Spleen (tissue), 11 donors: Measurements from ENCODE around the gene CLPX. TPM values are rescaled to one million over a fixed set of nuclear protein-coding genes. Genes with fewer than 3 reads are reported as not detected.
A peak's percentile ranks its signal among the peaks of the same experiment; 100 is the strongest.

Experiments used
- DNase-seq: peaks from one replicate; pipeline ENCODE4 v3.0.0-alpha.2; 2020
- H3K27ac ChIP-seq, 8 donors: fragments of 200-600 bp; sonication (generic) in 7 of 8; 1 replicate in 4 of 8; 2 replicates in 4 of 8; pipeline versions ENCODE4 v1.5.0 to v1.8.0; 2016 to 2021; ENCODE audit warnings: inconsistent platforms in 4 of 8, mild to moderate bottlenecking in 4 of 8, moderate library complexity in 1 of 8
- H3K27me3 ChIP-seq, 7 donors: fragments of 200-600 bp; sonication (generic) in 6 of 7; replicated peaks in 1 of 7; 1 replicate in 4 of 7; 2 replicates in 3 of 7; pipeline versions ENCODE4 v1.5.0 to v1.8.0; 2016 to 2021; ENCODE audit warnings: inconsistent platforms in 3 of 7, mild to moderate bottlenecking in 1 of 7
- H3K36me3 ChIP-seq, 6 donors: fragments of 200-600 bp; sonication (generic) in 5 of 6; 1 replicate in 4 of 6; 2 replicates in 2 of 6; pipeline versions ENCODE4 v1.5.0 to v1.8.0; 2016 to 2021; ENCODE audit warnings: inconsistent platforms in 2 of 6
- H3K4me1 ChIP-seq, 6 donors: fragments of 200-600 bp; sonication (generic) in 5 of 6; 1 replicate in 3 of 6; 2 replicates in 3 of 6; pipeline versions ENCODE4 v1.5.0 to v1.8.0; 2016 to 2021; ENCODE audit warnings: inconsistent platforms in 3 of 6
- H3K4me3 ChIP-seq, 8 donors: fragments of 200-600 bp; sonication (generic) in 7 of 8; 1 replicate in 4 of 8; 2 replicates in 4 of 8; pipeline versions ENCODE4 v1.5.0 to v1.8.0; 2016 to 2021; ENCODE audit warnings: inconsistent platforms in 4 of 8, mild to moderate bottlenecking in 4 of 8, moderate library complexity in 2 of 8
- H3K9me3 ChIP-seq, 8 donors: fragments of 200-600 bp; sonication (generic) in 7 of 8; 1 replicate in 4 of 8; 2 replicates in 4 of 8; pipeline versions ENCODE4 v1.5.0 to v1.8.0; 2016 to 2021; ENCODE audit warnings: inconsistent platforms in 4 of 8
- CTCF ChIP-seq, 11 experiments: fragments of 200-600 bp in 7 of 11; fragments of 450-650 bp in 4 of 11; sonication (generic) in 4 of 11; IDR thresholded peaks in 8 of 11; conservative IDR thresholded peaks in 3 of 11; 1 replicate in 7 of 11; 2 replicates in 4 of 11; pipeline versions ENCODE4 v1.4.0 to v1.8.0; 2016 to 2021; ENCODE audit warnings: antibody characterized with exemption in 11 of 11, inconsistent platforms in 4 of 11, mild to moderate bottlenecking in 1 of 11
- POLR2A ChIP-seq, 3 donors: fragments of 450-650 bp; IDR thresholded peaks; one replicate each; pipeline ENCODE4 v1.5.1; 2017; ENCODE audit warnings: antibody characterized with exemption in 3 of 3, mild to moderate bottlenecking in 1 of 3
- POLR2AphosphoS5 ChIP-seq, 3 donors: sonication (generic); formaldehyde crosslinking; IDR thresholded peaks; one replicate each; pipeline ENCODE4 v1.5.1; 2017; ENCODE audit warnings: antibody characterized with exemption in 3 of 3
- WGBS, 5 donors: extraction: QIAGEN DNeasy Blood & Tissue Kit in 3 of 5; methylation state at CpG; one replicate each; pipeline versions ENCODE4 v1.1.5 to v1.1.7; 2013 to 2018; 5-methylcytosine and 5-hydroxymethylcytosine counted together
- intact Hi-C: fragments of 100-400 bp; cut with DNase I; formaldehyde crosslinking; loops from one replicate; pipeline ENCODE4 v1.15.0; 2023; ENCODE audit warnings: low total_unique reads
- polyA plus RNA-seq, 3 donors: library from polyadenylated mRNA; stranded (reverse); fragments of 200-250 nt; gene quantifications; one replicate each; pipeline ENCODE4 v1.2.1, GENCODE V29; 2013
- total RNA-seq, 7 donors: library from RNA; depleted of rRNA in 3 of 7; stranded (reverse); fragments of >200 nt in 3 of 7; fragmentation: NEBNext Ultra II Directional in 4 of 7; extraction: Animal tissue kit (Norgen Biotek cat#: 25700) in 4 of 7; gene quantifications; one replicate each; pipeline versions ENCODE4 v1.1.0 to v1.2.1, GENCODE V29; 2016 to 2021
- donor health status: healthy with polysubstance abuse.
- donor health status: DM: no; HTN: no; CAD: no; lungs with moderate emphysema.
- donor health status: DM: no; HTN: no; CAD: no.
- donor health status: Bipolar disorder and iron deficiency.
- donor health status: healthy.
- donor health status: DM: no; HTN: no; CAD: no.
- donor health status: DM: yes; HTN: yes; CAD: no.

The CLPX gene
- total and polyA plus RNA-seq, 10 donors, result 9.5 to 58.3 (median 50.2) TPM

- no peak for TF ChIP-seq POLR2AphosphoS5 (IDR thresholded peaks at IDR 0.05)
- TF ChIP-seq POLR2A (IDR thresholded peaks at IDR 0.05), result no peak
- no peak for TF ChIP-seq CTCF (IDR thresholded peaks at IDR 0.05 in 8 of 11, conservative IDR thresholded peaks at IDR 0.05 in 3 of 11)
- no peaks in the 10 kb centered on the region for H3K4me1 ChIP-seq
- H3K4me3 ChIP-seq, result no peak overlapping the region
- no peak overlapping the region for H3K27ac ChIP-seq
- 66 to 89% (median 79%) methylated on average over 4 of the region's 4 CpGs for WGBS, 5 donors
- no peaks in the 10 kb centered on the region for H3K36me3 ChIP-seq
- no peaks in the 10 kb centered on the region for H3K9me3 ChIP-seq
- DNase-seq, result peak; percentile 11
- intact Hi-C loops, result no loop called here
- no peaks in the 10 kb centered on the region for H3K27me3 ChIP-seq
These were observed 28.9 kb upstream of the CLPX start for GRCh38 chr15:65214010-65214409.

DNA sequence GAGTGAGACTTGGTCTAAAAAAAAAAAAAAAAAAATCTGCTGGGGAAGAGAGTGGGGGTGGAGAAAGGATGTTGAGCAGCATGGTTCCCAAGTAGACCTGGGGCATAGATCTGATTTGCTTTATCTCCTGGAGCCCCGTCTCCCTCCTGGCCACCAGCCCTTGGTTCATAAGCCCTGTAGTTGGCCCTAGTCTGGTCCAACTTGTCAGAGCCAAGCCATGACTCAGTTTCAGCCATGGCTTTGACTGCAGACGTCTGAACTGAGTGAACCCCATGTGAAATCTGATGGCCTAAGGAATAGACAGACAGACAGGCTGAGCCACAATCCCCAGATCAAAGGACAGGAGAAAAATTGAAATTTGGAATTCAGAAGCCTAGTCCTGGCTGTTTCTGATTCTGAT, 28.1 kb upstream of the CLPX start:
- H3K4me1 ChIP-seq, result no peaks in the 10 kb centered on the region
- no peak for DNase-seq
- no peaks in the 10 kb centered on the region for H3K27me3 ChIP-seq
- H3K4me3 ChIP-seq, result no peak overlapping the region
- no peaks in the 10 kb centered on the region for H3K9me3 ChIP-seq
- H3K27ac ChIP-seq, result no peak overlapping the region
- TF ChIP-seq POLR2AphosphoS5 (IDR thresholded peaks at IDR 0.05) (no peak), CTCF (IDR thresholded peaks at IDR 0.05 in 8 of 11, conservative IDR thresholded peaks at IDR 0.05 in 3 of 11) (no peak), POLR2A (IDR thresholded peaks at IDR 0.05) (no peak)
- H3K36me3 ChIP-seq, result no peaks in the 10 kb centered on the region
- WGBS, 5 donors, result 81 to 100% (median 86%) methylated on average over 2 of the region's 2 CpGs
- intact Hi-C loops, result no loop called here

DNA sequence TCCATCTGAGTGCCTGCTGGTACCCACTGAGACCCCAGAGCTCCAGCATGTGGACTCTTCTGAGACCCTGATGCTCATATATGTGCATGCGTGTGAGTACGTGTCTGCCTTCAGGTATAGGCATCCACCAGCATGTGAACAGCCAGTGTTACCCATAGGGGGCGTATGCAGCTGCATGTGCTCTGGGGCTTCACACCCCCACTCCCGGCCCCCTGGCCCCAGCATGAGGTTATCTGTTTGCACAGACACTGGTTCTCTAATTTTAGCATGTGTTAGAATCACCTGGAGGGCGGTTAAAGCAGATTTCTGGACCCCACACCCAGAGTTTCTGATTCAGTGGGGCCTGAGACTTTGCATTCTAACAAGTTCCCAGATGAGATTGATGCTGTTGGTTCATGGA, 27.0 kb upstream of the CLPX start:
- 65 to 70% (median 67%) methylated on average over 5 of the region's 5 CpGs for WGBS, 5 donors
- Histone ChIP-seq H3K36me3 (no peaks in the 10 kb centered on the region), H3K4me1 (no peaks in the 10 kb centered on the region), H3K9me3 (no peaks in the 10 kb centered on the region), H3K4me3 (no peak overlapping the region), H3K27me3 (no peaks in the 10 kb centered on the region), H3K27ac (no peak overlapping the region)
- TF ChIP-seq CTCF (IDR thresholded peaks at IDR 0.05 in 8 of 11, conservative IDR thresholded peaks at IDR 0.05 in 3 of 11) (peak in 7 of 11 experiments; percentile 7 to 39 (median 34)), POLR2A (IDR thresholded peaks at IDR 0.05) (no peak), POLR2AphosphoS5 (IDR thresholded peaks at IDR 0.05) (no peak)
- DNase-seq, result peak; percentile 59
- intact Hi-C loops, result no loop called here

- Histone ChIP-seq H3K36me3 (no peaks in the 10 kb centered on the region), H3K27me3 (no peaks in the 10 kb centered on the region), H3K9me3 (no peaks in the 10 kb centered on the region), H3K27ac (no peak overlapping the region), H3K4me1 (no peaks in the 10 kb centered on the region), H3K4me3 (no peak overlapping the region)
- intact Hi-C loops, result no loop called here
- 50 to 68% (median 59%) methylated on average over 5 to 6 of the region's 6 CpGs for WGBS, 5 donors
- no peak for TF ChIP-seq CTCF (IDR thresholded peaks at IDR 0.05 in 8 of 11, conservative IDR thresholded peaks at IDR 0.05 in 3 of 11)
- no peak for TF ChIP-seq POLR2AphosphoS5 (IDR thresholded peaks at IDR 0.05)
- TF ChIP-seq POLR2A (IDR thresholded peaks at IDR 0.05), result no peak
- DNase-seq, result no peak
These were observed 26.4 kb upstream of the CLPX start for GRCh38 chr15:65211482-65211982.
